CD14-positive monocyte (primary cell): ENCODE results near the gene PREX1. TPM values are rescaled to one million over a fixed set of nuclear protein-coding genes. Genes with fewer than 3 reads are reported as not detected.

Source experiments
- DNase-seq, 3 donors: peaks; one replicate each; pipeline ENCODE4 v3.0.0-alpha.2; 2011 to 2022
- H2AFZ ChIP-seq: 2 replicates; pipeline ENCODE4 v1.6.0; 2012; ENCODE audit warnings: mild to moderate bottlenecking, low read depth, low read length, inconsistent platforms; ENCODE audit not compliant: insufficient read depth, poor library complexity, severe bottlenecking
- H3K27ac ChIP-seq, 2 donors: 1 replicate in 1 of 2; 2 replicates in 1 of 2; pipeline ENCODE4 v1.5.1; 2012 to 2013; ENCODE audit warnings: low read length in 2 of 2, control low read depth in 1 of 2, inconsistent platforms in 1 of 2, low read depth in 1 of 2, mild to moderate bottlenecking in 1 of 2
- H3K27me3 ChIP-seq, 2 donors: one replicate each; pipeline versions ENCODE4 v1.6.0 to v1.6.1; 2011 to 2013; ENCODE audit warnings: low read length in 2 of 2; ENCODE audit not compliant: control insufficient read depth in 2 of 2, insufficient read depth in 2 of 2
- H3K36me3 ChIP-seq, 2 donors: replicated peaks in 1 of 2; 1 replicate in 1 of 2; 2 replicates in 1 of 2; pipeline versions ENCODE4 v1.5.1 to v1.6.1; 2012 to 2013; ENCODE audit warnings: low read length in 2 of 2, control low read depth in 1 of 2, inconsistent platforms in 1 of 2, mild to moderate bottlenecking in 1 of 2; ENCODE audit not compliant: insufficient read depth in 2 of 2, control insufficient read depth in 1 of 2
- H3K4me1 ChIP-seq, 2 donors: 1 replicate in 1 of 2; 2 replicates in 1 of 2; pipeline versions ENCODE4 v1.5.1 to v1.6.1; 2012 to 2013; ENCODE audit warnings: low read length in 2 of 2, control low read depth in 1 of 2, inconsistent platforms in 1 of 2, mild to moderate bottlenecking in 1 of 2, moderate library complexity in 1 of 2; ENCODE audit not compliant: insufficient read depth in 2 of 2, control insufficient read depth in 1 of 2
- H3K4me2 ChIP-seq: replicated peaks from 2 replicates; pipeline ENCODE3; 2012; ENCODE audit warnings: low read length, moderate library complexity, mild to moderate bottlenecking; ENCODE audit not compliant: poor library complexity, severe bottlenecking; ENCODE audit errors: extremely low read depth
- H3K4me3 ChIP-seq, 3 experiments: fragments of 200-600 bp in 1 of 3; sonication (generic) in 1 of 3; replicated peaks in 1 of 3; 1 replicate in 2 of 3; 2 replicates in 1 of 3; pipeline ENCODE4 v1.5.1; 2011 to 2013; ENCODE audit warnings: low read length in 3 of 3, mild to moderate bottlenecking in 3 of 3, control low read depth in 2 of 3, low read depth in 2 of 3, inconsistent platforms in 1 of 3, moderate library complexity in 1 of 3
- H3K79me2 ChIP-seq: 2 replicates; pipeline ENCODE4 v1.6.0; 2012; ENCODE audit warnings: mild to moderate bottlenecking, control low read depth, inconsistent platforms, low read length, moderate library complexity; ENCODE audit not compliant: insufficient read depth
- H3K9ac ChIP-seq: 2 replicates; pipeline ENCODE4 v1.6.0; 2017; ENCODE audit warnings: low read length, mild to moderate bottlenecking; ENCODE audit not compliant: insufficient read depth, poor library complexity, severe bottlenecking
- H3K9me3 ChIP-seq, 2 donors: replicated peaks in 1 of 2; 1 replicate in 1 of 2; 2 replicates in 1 of 2; pipeline versions ENCODE4 v1.5.1 to v1.6.1; 2012 to 2013; ENCODE audit warnings: low read length in 2 of 2, control low read depth in 1 of 2; ENCODE audit not compliant: control insufficient read depth in 1 of 2, insufficient read depth in 1 of 2
- H4K20me1 ChIP-seq: 2 replicates; pipeline ENCODE4 v1.6.0; 2012; ENCODE audit warnings: mild to moderate bottlenecking, low read length, control low read depth, moderate library complexity; ENCODE audit not compliant: insufficient read depth
- H3K27ac Mint-ChIP-seq, 7 donors: one replicate each; pipeline ENCODE4 v1.8.0; 2020; ENCODE audit warnings: mild to moderate bottlenecking in 7 of 7, mixed read lengths in 7 of 7, moderate library complexity in 6 of 7, inconsistent platforms in 2 of 7
- H3K27me3 Mint-ChIP-seq, 3 donors: one replicate each; pipeline ENCODE4 v1.8.0; 2021 to 2022; ENCODE audit warnings: low read depth in 3 of 3, mild to moderate bottlenecking in 3 of 3, mixed read lengths in 3 of 3, moderate library complexity in 3 of 3, inconsistent platforms in 1 of 3
- H3K36me3 Mint-ChIP-seq, 2 donors: one replicate each; pipeline ENCODE4 v1.8.0; 2020; ENCODE audit warnings: mixed read lengths in 2 of 2, inconsistent platforms in 1 of 2, mild to moderate bottlenecking in 1 of 2
- H3K4me1 Mint-ChIP-seq: one replicate; pipeline ENCODE4 v1.8.0; 2020; ENCODE audit warnings: mild to moderate bottlenecking, mixed read lengths
- H3K4me3 Mint-ChIP-seq, 2 donors: one replicate each; pipeline ENCODE4 v1.8.0; 2020; ENCODE audit warnings: mild to moderate bottlenecking in 2 of 2, mixed read lengths in 2 of 2, moderate library complexity in 1 of 2
- H3K9me3 Mint-ChIP-seq, 7 donors: one replicate each; pipeline ENCODE4 v1.8.0; 2020 to 2022; ENCODE audit warnings: mixed read lengths in 7 of 7, mild to moderate bottlenecking in 6 of 7, moderate library complexity in 6 of 7, inconsistent platforms in 2 of 7
- CTCF ChIP-seq: fragments of 200-600 bp; IDR thresholded peaks from one replicate; pipeline ENCODE4 v1.8.0; 2022; ENCODE audit warnings: antibody characterized with exemption, mild to moderate bottlenecking
- WGBS: methylation state at CpG from one replicate; pipeline ENCODE4 v1.1.5; 2013; ENCODE audit warnings: missing lambda C conversion rate; ENCODE audit not compliant: insufficient coverage; 5-methylcytosine and 5-hydroxymethylcytosine counted together
- intact Hi-C, 2 donors: fragments of 100-400 bp; cut with micrococcal nuclease; formaldehyde crosslinking; loops; one replicate each; pipeline versions ENCODE4 v1.15.0 to v1.15.1; 2023
- polyA plus RNA-seq, 3 donors: library from polyadenylated mRNA; depleted of rRNA in 1 of 3; unstranded in 2 of 3; stranded (reverse) in 1 of 3; fragments of 300-500 nt in 2 of 3; fragments of >200 nt in 1 of 3; fragmentation: Illumina TruSeq in 2 of 3; gene quantifications; 1 replicate in 2 of 3; 2 replicates in 1 of 3; pipeline ENCODE4 v1.2.3, GENCODE V29; 2012 to 2021

The PREX1 gene
- polyA plus RNA-seq, 3 donors: 24.3 to 114 (median 27.5) TPM

GRCh38 chr20:48826069-48826468, 1.7 kb downstream of the PREX1 start:
- no peak for TF ChIP-seq CTCF
- peak overlapping the region; percentile 94 to 100 (median 98) for H3K27ac Mint-ChIP-seq
- H3K27ac ChIP-seq: peak overlapping the region; percentile 73 to 96
- H3K4me3 Mint-ChIP-seq: peak overlapping the region; percentile 95 to 98
- no peak overlapping the region for H2AFZ ChIP-seq
- H3K36me3 ChIP-seq: peaks cover 7 to 9% of the 10 kb centered on the region in 2 donors
- DNase-seq: peak in 2 of 3 donors; percentile 37
- H3K4me3 ChIP-seq: peak overlapping the region; percentile 90 to 95 (median 93)
- peaks cover 61% of the 10 kb centered on the region for H4K20me1 ChIP-seq
- H3K27me3 Mint-ChIP-seq: no peaks in the 10 kb centered on the region
- no peaks in the 10 kb centered on the region for H3K27me3 ChIP-seq
- WGBS: no CpG with 5 or more reads among the region's 2 CpGs
- H3K4me1 ChIP-seq: peaks cover 60 to 74% of the 10 kb centered on the region in 2 donors
- peaks cover 70% of the 10 kb centered on the region for H3K4me1 Mint-ChIP-seq
- peaks cover 80% of the 10 kb centered on the region for H3K79me2 ChIP-seq
- H3K9ac ChIP-seq: peak overlapping the region; percentile 84
- H3K4me2 ChIP-seq: peak overlapping the region; percentile 92
- peaks cover 0 to 2% (median 0%) of the 10 kb centered on the region in 7 donors for H3K9me3 Mint-ChIP-seq
- H3K36me3 Mint-ChIP-seq: peaks cover 18 to 22% of the 10 kb centered on the region in 2 donors
- no peaks in the 10 kb centered on the region for H3K9me3 ChIP-seq
- intact Hi-C loops: loop anchor here in 1 of 2 donors (5.0 to 10.0 kb wide), 4 partner anchors 36 to 171 kb away; partner anchors contain the start of gene ARFGEF2

GRCh38 chr20:48825566-48825920, 2.3 kb downstream of the PREX1 start:
- peaks cover 70% of the 10 kb centered on the region for H3K4me1 Mint-ChIP-seq
- TF ChIP-seq CTCF: no peak
- Histone ChIP-seq H3K9me3 (no peaks in the 10 kb centered on the region), H3K4me2 (peak overlapping the region; percentile 92), H3K27me3 (no peaks in the 10 kb centered on the region), H3K36me3 (peaks cover 9 to 11% of the 10 kb centered on the region in 2 donors), H3K27ac (peak overlapping the region; percentile 73 to 96), H4K20me1 (peaks cover 67% of the 10 kb centered on the region), H3K4me3 (peak overlapping the region; percentile 90 to 95 (median 93)), H3K79me2 (peaks cover 85% of the 10 kb centered on the region), H3K9ac (peak overlapping the region; percentile 84), H3K4me1 (peaks cover 60 to 74% of the 10 kb centered on the region in 2 donors), H2AFZ (no peak overlapping the region)
- peaks cover 0 to 2% (median 0%) of the 10 kb centered on the region in 7 donors for H3K9me3 Mint-ChIP-seq
- WGBS: no CpG with 5 or more reads among the region's 4 CpGs
- H3K27ac Mint-ChIP-seq: peak overlapping the region; percentile 94 to 100 (median 98)
- peaks cover 22 to 27% of the 10 kb centered on the region in 2 donors for H3K36me3 Mint-ChIP-seq
- intact Hi-C loops: loop anchor here in 1 of 2 donors (5.0 to 10.0 kb wide), 4 partner anchors 37 to 171 kb away; partner anchors contain the start of gene ARFGEF2
- DNase-seq: peak in 2 of 3 donors; percentile 49 to 62
- H3K27me3 Mint-ChIP-seq: no peaks in the 10 kb centered on the region
- H3K4me3 Mint-ChIP-seq: peak overlapping the region; percentile 95 to 98
